ENCODE data around the gene ZFPM1. TPM values are rescaled to one million over a fixed set of nuclear protein-coding genes. Genes with fewer than 3 reads are reported as not detected.

ZFPM1 gene
- total and polyA plus RNA-seq, 2 of the 8 experiments (the other 6 are each of a cell fraction or from before 2014, with no cell fraction given): 0.74 to 4.8 TPM

GRCh38 chr16:88471115-88471514 lies 18.0 kb downstream of the ZFPM1 start (continued):
- TF ChIP-seq CTCF (IDR thresholded peaks at IDR 0.05; ENCODE audit: control extremely low read depth in 1 of 3, insufficient read depth in 1 of 3, low read depth in 1 of 3, low read length in 3 of 3) (no peak), CREB1 (IDR thresholded peaks at IDR 0.05) (no peak), POLR2AphosphoS5 (IDR thresholded peaks at IDR 0.05; ENCODE audit: low read depth, low read length) (no peak), SP1 (IDR thresholded peaks at IDR 0.05; ENCODE audit: low read depth, low read length) (no peak), TAF1 (IDR thresholded peaks at IDR 0.05; ENCODE audit: low read depth, low read length) (no peak)
